GM12878 (cell line): Measurements from ENCODE around the gene WDTC1. TPM values are rescaled to one million over a fixed set of nuclear protein-coding genes. Genes with fewer than 3 reads are reported as not detected.

Experiments
- CEBPB ChIP-seq, 2 experiments: fragments of 150-350 bp in 1 of 2; IDR thresholded peaks; 2 replicates each; pipeline ENCODE4 v1.6.1; 2012 to 2014; ENCODE audit warnings: low read depth in 2 of 2, low read length in 2 of 2, borderline replicate concordance in 1 of 2, inconsistent platforms in 1 of 2
- EGR1 ChIP-seq, 2 experiments: IDR thresholded peaks; 1 replicate in 1 of 2; 2 replicates in 1 of 2; pipeline ENCODE4 v1.6.1; 2011 to 2012; ENCODE audit warnings: low read depth in 2 of 2, low read length in 2 of 2, borderline replicate concordance in 1 of 2, mild to moderate bottlenecking in 1 of 2, moderate library complexity in 1 of 2
- FOS ChIP-seq: IDR thresholded peaks from 3 replicates; pipeline ENCODE4 v1.6.1; 2011; ENCODE audit warnings: borderline replicate concordance; ENCODE audit not compliant: insufficient read length; ENCODE audit errors: extremely low read depth
- IKZF1 ChIP-seq: fragments of 450-650 bp; conservative IDR thresholded peaks from 2 replicates; pipeline ENCODE4 v1.6.1; 2017; ENCODE audit warnings: antibody characterized with exemption, mild to moderate bottlenecking
- MXI1 ChIP-seq: fragments of 150-350 bp; IDR thresholded peaks from 2 replicates; pipeline ENCODE4 v1.6.1; 2011; ENCODE audit warnings: low read depth, mild to moderate bottlenecking, inconsistent platforms, low read length, improper control_type of control experiment
- NBN ChIP-seq: fragments of 450-650 bp; IDR thresholded peaks from 2 replicates; pipeline ENCODE4 v1.6.1; 2016
- SMAD5 ChIP-seq: IDR thresholded peaks from 2 replicates; pipeline ENCODE4 v1.6.1; 2016; ENCODE audit warnings: antibody characterized with exemption, low read depth
- SMC3 ChIP-seq: IDR thresholded peaks from 2 replicates; pipeline ENCODE4 v1.6.1; 2011; ENCODE audit warnings: low read length, improper control_type of control experiment, borderline replicate concordance
- ZBED1 ChIP-seq: IDR thresholded peaks from 2 replicates; pipeline ENCODE4 v1.6.1; 2016; ENCODE audit warnings: borderline replicate concordance
- polyA plus RNA-seq, 11 experiments: library from polyadenylated mRNA; depleted of rRNA in 4 of 11; unstranded in 6 of 11; stranded (reverse) in 5 of 11; fragments of >200 nt; fragmentation: Nextera tagmentation in 4 of 11; fragmentation: Illumina TruSeq in 1 of 11; extraction: Ambion mirVana in 4 of 11; extraction: Trizol in 1 of 11; gene quantifications; 1 replicate in 1 of 11; 2 replicates in 10 of 11; pipeline versions ENCODE4 v1.2.1 to v1.2.3, GENCODE V29; 2011 to 2016; ENCODE audit warnings: inconsistent platforms in 2 of 11, missing spikeins in 2 of 11, low read depth in 1 of 11
- total RNA-seq, 4 experiments: library from RNA; depleted of rRNA in 3 of 4; stranded (reverse); fragments of >200 nt in 3 of 4; fragmentation: Illumina TruSeq in 1 of 4; extraction: Trizol in 1 of 4; gene quantifications; 2 replicates each; pipeline versions ENCODE4 v1.2.1 to v1.2.3, GENCODE V29; 2013 to 2021
- TF ChIP-seq, protein P1 (sequence below): fragments of 450-650 bp; formaldehyde crosslinking; IDR thresholded peaks from 2 replicates; pipeline ENCODE4 v1.5.0; 2022; ENCODE audit warnings: mild to moderate bottlenecking, missing genetic modification characterization
- TF ChIP-seq, protein P2 (sequence below): fragments of 450-650 bp; IDR thresholded peaks from 2 replicates; pipeline ENCODE4 v1.6.1; 2017; ENCODE audit warnings: mild to moderate bottlenecking, moderate library complexity
- TF ChIP-seq, protein P3 (sequence below): IDR thresholded peaks from 2 replicates; pipeline ENCODE4 v1.6.1; 2011; ENCODE audit warnings: borderline replicate concordance, low read depth, mild to moderate bottlenecking, moderate library complexity, mixed read lengths, low read length; ENCODE audit not compliant: insufficient read depth; ENCODE audit errors: extremely low read length
- TF ChIP-seq, protein P4 (sequence below): fragments of 450-650 bp; IDR thresholded peaks from 2 replicates; pipeline ENCODE4 v1.6.1; 2016; ENCODE audit warnings: mild to moderate bottlenecking

Gene WDTC1
- total and polyA plus RNA-seq, 10 of the 15 experiments (the other 5 are each of a cell fraction or from before 2014, with no cell fraction given), result 0.21 to 28.7 (median 7.6) TPM

DNA sequence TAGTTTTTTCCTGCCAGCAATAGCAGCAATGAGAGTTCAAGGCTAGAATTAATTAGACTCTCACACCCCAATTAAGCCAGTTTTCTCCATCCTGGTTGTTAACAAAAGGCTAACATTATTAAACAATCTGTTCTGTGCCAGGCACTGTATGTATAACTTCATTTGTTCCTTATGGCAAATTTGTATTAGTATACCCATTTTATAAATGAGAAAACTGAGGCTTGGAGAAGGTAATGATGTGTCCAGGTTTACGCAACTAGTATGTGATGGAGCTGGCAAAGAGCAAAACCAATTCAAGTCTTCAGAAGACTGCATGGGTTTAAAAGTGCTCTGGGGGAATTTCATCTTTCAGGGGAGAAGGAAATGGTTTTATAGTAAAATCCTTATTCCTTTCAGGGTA, 41.2 kb upstream of the WDTC1 start (continued):
- TF ChIP-seq, protein P1, sequence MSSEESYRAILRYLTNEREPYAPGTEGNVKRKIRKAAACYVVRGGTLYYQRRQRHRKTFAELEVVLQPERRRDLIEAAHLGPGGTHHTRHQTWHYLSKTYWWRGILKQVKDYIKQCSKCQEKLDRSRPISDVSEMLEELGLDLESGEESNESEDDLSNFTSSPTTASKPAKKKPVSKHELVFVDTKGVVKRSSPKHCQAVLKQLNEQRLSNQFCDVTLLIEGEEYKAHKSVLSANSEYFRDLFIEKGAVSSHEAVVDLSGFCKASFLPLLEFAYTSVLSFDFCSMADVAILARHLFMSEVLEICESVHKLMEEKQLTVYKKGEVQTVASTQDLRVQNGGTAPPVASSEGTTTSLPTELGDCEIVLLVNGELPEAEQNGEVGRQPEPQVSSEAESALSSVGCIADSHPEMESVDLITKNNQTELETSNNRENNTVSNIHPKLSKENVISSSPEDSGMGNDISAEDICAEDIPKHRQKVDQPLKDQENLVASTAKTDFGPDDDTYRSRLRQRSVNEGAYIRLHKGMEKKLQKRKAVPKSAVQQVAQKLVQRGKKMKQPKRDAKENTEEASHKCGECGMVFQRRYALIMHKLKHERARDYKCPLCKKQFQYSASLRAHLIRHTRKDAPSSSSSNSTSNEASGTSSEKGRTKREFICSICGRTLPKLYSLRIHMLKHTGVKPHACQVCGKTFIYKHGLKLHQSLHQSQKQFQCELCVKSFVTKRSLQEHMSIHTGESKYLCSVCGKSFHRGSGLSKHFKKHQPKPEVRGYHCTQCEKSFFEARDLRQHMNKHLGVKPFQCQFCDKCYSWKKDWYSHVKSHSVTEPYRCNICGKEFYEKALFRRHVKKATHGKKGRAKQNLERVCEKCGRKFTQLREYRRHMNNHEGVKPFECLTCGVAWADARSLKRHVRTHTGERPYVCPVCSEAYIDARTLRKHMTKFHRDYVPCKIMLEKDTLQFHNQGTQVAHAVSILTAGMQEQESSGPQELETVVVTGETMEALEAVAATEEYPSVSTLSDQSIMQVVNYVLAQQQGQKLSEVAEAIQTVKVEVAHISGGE (CRISPR knock-in tag), result no peak
- no peak for TF ChIP-seq FOS
- no peak for TF ChIP-seq EGR1 (IDR thresholded peaks at IDR 0.05; ENCODE audit: borderline replicate concordance in 1 of 2, low read depth in 2 of 2, low read length in 2 of 2)
- TF ChIP-seq ZBED1, result no peak
- no peak for TF ChIP-seq IKZF1
- TF ChIP-seq CEBPB (IDR thresholded peaks at IDR 0.05; ENCODE audit: borderline replicate concordance in 1 of 2, low read depth in 2 of 2, low read length in 2 of 2), result no peak
- TF ChIP-seq SMC3, result no peak
- TF ChIP-seq, protein P2, sequence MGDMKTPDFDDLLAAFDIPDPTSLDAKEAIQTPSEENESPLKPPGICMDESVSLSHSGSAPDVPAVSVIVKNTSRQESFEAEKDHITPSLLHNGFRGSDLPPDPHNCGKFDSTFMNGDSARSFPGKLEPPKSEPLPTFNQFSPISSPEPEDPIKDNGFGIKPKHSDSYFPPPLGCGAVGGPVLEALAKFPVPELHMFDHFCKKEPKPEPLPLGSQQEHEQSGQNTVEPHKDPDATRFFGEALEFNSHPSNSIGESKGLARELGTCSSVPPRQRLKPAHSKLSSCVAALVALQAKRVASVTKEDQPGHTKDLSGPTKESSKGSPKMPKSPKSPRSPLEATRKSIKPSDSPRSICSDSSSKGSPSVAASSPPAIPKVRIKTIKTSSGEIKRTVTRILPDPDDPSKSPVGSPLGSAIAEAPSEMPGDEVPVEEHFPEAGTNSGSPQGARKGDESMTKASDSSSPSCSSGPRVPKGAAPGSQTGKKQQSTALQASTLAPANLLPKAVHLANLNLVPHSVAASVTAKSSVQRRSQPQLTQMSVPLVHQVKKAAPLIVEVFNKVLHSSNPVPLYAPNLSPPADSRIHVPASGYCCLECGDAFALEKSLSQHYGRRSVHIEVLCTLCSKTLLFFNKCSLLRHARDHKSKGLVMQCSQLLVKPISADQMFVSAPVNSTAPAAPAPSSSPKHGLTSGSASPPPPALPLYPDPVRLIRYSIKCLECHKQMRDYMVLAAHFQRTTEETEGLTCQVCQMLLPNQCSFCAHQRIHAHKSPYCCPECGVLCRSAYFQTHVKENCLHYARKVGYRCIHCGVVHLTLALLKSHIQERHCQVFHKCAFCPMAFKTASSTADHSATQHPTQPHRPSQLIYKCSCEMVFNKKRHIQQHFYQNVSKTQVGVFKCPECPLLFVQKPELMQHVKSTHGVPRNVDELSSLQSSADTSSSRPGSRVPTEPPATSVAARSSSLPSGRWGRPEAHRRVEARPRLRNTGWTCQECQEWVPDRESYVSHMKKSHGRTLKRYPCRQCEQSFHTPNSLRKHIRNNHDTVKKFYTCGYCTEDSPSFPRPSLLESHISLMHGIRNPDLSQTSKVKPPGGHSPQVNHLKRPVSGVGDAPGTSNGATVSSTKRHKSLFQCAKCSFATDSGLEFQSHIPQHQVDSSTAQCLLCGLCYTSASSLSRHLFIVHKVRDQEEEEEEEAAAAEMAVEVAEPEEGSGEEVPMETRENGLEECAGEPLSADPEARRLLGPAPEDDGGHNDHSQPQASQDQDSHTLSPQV, result no peak
- TF ChIP-seq, protein P3, sequence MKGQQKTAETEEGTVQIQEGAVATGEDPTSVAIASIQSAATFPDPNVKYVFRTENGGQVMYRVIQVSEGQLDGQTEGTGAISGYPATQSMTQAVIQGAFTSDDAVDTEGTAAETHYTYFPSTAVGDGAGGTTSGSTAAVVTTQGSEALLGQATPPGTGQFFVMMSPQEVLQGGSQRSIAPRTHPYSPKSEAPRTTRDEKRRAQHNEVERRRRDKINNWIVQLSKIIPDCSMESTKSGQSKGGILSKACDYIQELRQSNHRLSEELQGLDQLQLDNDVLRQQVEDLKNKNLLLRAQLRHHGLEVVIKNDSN, result no peak
- no peak for TF ChIP-seq SMAD5
- no peak for TF ChIP-seq NBN
- TF ChIP-seq, protein P4, sequence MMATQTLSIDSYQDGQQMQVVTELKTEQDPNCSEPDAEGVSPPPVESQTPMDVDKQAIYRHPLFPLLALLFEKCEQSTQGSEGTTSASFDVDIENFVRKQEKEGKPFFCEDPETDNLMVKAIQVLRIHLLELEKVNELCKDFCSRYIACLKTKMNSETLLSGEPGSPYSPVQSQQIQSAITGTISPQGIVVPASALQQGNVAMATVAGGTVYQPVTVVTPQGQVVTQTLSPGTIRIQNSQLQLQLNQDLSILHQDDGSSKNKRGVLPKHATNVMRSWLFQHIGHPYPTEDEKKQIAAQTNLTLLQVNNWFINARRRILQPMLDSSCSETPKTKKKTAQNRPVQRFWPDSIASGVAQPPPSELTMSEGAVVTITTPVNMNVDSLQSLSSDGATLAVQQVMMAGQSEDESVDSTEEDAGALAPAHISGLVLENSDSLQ, result no peak
- no peak for TF ChIP-seq MXI1
